Smooth muscle cell (in vitro differentiated cells): ENCODE data around the gene GFOD1. TPM values are rescaled to one million over a fixed set of nuclear protein-coding genes. Genes with fewer than 3 reads are reported as not detected.

ENCODE experiments used
- DNase-seq: peaks from one replicate; lab custom pipeline; 2025; ENCODE audit not compliant: unreplicated experiment; lab: John Stamatoyannopoulos, UW
- H2AFZ ChIP-seq: fragments of 200-600 bp; sonication (generic); 2 replicates; pipeline ENCODE4 v1.6.0; 2016; ENCODE audit warnings: antibody characterized with exemption, low read depth, mild to moderate bottlenecking
- H3F3A ChIP-seq: fragments of 200-600 bp; sonication (generic); 2 replicates; pipeline ENCODE4 v1.6.0; 2017; ENCODE audit warnings: antibody characterized with exemption, low read depth
- H3K27ac ChIP-seq: fragments of 200-600 bp; sonication (generic); 2 replicates; pipeline ENCODE4 v1.5.1; 2016; ENCODE audit warnings: low read depth, mild to moderate bottlenecking
- H3K27me3 ChIP-seq: fragments of 200-600 bp; sonication (generic); 2 replicates; pipeline ENCODE4 v1.6.1; 2016; ENCODE audit warnings: low read depth, mild to moderate bottlenecking
- H3K36me3 ChIP-seq: fragments of 200-600 bp; sonication (generic); 2 replicates; pipeline ENCODE4 v1.5.1; 2016; ENCODE audit warnings: low read depth
- H3K4me1 ChIP-seq: fragments of 200-600 bp; sonication (generic); 2 replicates; pipeline ENCODE4 v1.5.1; 2016; ENCODE audit warnings: low read depth
- H3K4me2 ChIP-seq: fragments of 200-600 bp; sonication (generic); 2 replicates; pipeline ENCODE4 v1.6.0; 2016; ENCODE audit warnings: mild to moderate bottlenecking
- H3K4me3 ChIP-seq: fragments of 200-600 bp; sonication (generic); 2 replicates; pipeline ENCODE4 v1.5.1; 2016; ENCODE audit warnings: mild to moderate bottlenecking
- H3K79me2 ChIP-seq: fragments of 200-600 bp; sonication (generic); 2 replicates; pipeline ENCODE4 v1.6.0; 2016; ENCODE audit warnings: low read depth, mild to moderate bottlenecking
- H3K9ac ChIP-seq: fragments of 200-600 bp; sonication (generic); 2 replicates; pipeline ENCODE4 v1.6.0; 2016; ENCODE audit warnings: low read depth
- H3K9me3 ChIP-seq: fragments of 200-600 bp; sonication (generic); replicated peaks from 2 replicates; pipeline ENCODE4 v1.5.1; 2016; ENCODE audit warnings: low read depth
- H4K20me1 ChIP-seq: fragments of 200-600 bp; sonication (generic); 2 replicates; pipeline ENCODE4 v1.6.0; 2016; ENCODE audit warnings: low read depth
- WGBS: methylation state at CpG from one replicate; pipeline ENCODE4 v1.1.7; 2016; ENCODE audit warnings: low lambda C conversion rate; 5-methylcytosine and 5-hydroxymethylcytosine counted together
- polyA plus RNA-seq: library from polyadenylated mRNA; unstranded; fragments of >200 nt; fragmentation: Nextera tagmentation; extraction: Ambion mirVana; gene quantifications from 2 replicates; pipeline ENCODE4 v1.2.1, GENCODE V29; 2016
- total RNA-seq: library from RNA; depleted of rRNA; stranded (reverse); fragments of >200 nt; gene quantifications from 2 replicates; pipeline ENCODE4 v1.2.3, GENCODE V29; 2014
- TF ChIP-seq, protein P1 (sequence below): fragments of 200-600 bp; sonication (generic); IDR thresholded peaks from 2 replicates; pipeline ENCODE4 v1.5.1; 2017; ENCODE audit warnings: borderline replicate concordance, mild to moderate bottlenecking, antibody characterized with exemption; ENCODE audit not compliant: insufficient read depth, poor library complexity, severe bottlenecking

Gene GFOD1
- total and polyA plus RNA-seq, 2 experiments from 2014 or later = 9.6 to 14.0 TPM

DNA sequence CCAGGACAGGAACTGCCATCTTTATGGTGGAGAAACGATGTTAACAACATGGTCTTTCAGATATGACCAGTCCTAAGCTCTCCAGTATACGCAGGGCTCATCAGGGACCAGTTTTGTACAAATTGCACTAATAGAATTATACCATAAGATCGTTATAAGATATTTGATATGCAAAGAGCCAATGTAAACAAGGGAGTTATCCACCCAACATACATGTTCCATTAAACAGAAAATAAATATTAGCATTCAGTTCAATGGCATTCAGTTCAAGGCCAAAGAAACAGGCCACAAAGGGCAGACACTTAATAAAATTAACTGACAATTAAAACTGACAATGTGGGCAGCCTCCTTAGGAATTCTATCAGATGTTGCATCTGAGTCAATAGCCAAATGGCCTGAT lies 2.6 kb downstream of the GFOD1 start:
- peaks cover 3% of the 10 kb centered on the region for H3F3A ChIP-seq
- H4K20me1 ChIP-seq = peaks cover 2% of the 10 kb centered on the region
- WGBS = 73% methylated on average over 3 of the region's 3 CpGs
- peak overlapping the region; percentile 86 for H3K4me3 ChIP-seq
- H3K4me2 ChIP-seq = peak overlapping the region; percentile 91
- peak overlapping the region; percentile 94 for H2AFZ ChIP-seq
- peaks cover 17% of the 10 kb centered on the region for H3K4me1 ChIP-seq
- H3K9me3 ChIP-seq = no peaks in the 10 kb centered on the region
- TF ChIP-seq, protein P1, sequence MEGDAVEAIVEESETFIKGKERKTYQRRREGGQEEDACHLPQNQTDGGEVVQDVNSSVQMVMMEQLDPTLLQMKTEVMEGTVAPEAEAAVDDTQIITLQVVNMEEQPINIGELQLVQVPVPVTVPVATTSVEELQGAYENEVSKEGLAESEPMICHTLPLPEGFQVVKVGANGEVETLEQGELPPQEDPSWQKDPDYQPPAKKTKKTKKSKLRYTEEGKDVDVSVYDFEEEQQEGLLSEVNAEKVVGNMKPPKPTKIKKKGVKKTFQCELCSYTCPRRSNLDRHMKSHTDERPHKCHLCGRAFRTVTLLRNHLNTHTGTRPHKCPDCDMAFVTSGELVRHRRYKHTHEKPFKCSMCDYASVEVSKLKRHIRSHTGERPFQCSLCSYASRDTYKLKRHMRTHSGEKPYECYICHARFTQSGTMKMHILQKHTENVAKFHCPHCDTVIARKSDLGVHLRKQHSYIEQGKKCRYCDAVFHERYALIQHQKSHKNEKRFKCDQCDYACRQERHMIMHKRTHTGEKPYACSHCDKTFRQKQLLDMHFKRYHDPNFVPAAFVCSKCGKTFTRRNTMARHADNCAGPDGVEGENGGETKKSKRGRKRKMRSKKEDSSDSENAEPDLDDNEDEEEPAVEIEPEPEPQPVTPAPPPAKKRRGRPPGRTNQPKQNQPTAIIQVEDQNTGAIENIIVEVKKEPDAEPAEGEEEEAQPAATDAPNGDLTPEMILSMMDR = no peak
- peak overlapping the region; percentile 36 for H3K9ac ChIP-seq
- DNase-seq = no peak
- no peaks in the 10 kb centered on the region for H3K27me3 ChIP-seq
- no peaks in the 10 kb centered on the region for H3K36me3 ChIP-seq
- H3K27ac ChIP-seq = peak overlapping the region; percentile 57
- peaks cover 47% of the 10 kb centered on the region for H3K79me2 ChIP-seq

DNA sequence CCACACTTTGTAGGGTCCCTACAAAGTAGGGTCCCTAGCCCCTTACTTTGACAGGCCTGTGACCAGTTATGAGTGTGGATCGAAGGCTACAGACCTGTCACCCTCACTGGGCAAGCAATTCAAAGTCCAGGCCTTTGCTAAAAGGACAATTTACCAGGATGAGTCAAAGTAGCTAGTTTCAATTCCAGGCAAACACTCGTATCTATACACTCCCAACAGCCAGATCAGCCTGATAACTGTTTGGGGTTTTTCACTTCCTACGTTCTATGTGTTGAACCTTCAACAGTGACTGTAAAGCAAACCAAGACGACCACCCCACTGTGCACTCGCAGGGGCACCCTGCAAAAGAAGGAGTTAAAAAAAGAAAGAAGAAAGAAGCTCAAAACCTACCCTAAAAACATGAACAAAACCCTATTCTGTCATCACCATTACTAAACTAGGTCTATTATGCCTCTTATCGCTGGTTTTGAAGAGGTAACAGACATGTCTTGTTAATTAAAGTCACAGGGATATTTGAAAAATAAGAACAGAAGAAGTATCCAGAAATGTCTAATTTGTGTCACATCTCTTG lies 3.2 kb downstream of the GFOD1 start:
- H2AFZ ChIP-seq = peak overlapping the region; percentile 61
- peak overlapping the region; percentile 36 for H3K9ac ChIP-seq
- H4K20me1 ChIP-seq = peaks cover 2% of the 10 kb centered on the region
- WGBS = 54% methylated on average over 6 of the region's 6 CpGs
- H3K9me3 ChIP-seq = no peaks in the 10 kb centered on the region
- peaks cover 17% of the 10 kb centered on the region for H3K4me1 ChIP-seq
- no peaks in the 10 kb centered on the region for H3K27me3 ChIP-seq
- no peaks in the 10 kb centered on the region for H3K36me3 ChIP-seq
- H3K79me2 ChIP-seq = peaks cover 51% of the 10 kb centered on the region
- peak overlapping the region; percentile 91 for H3K4me2 ChIP-seq
- TF ChIP-seq, protein P1 = no peak
- H3K27ac ChIP-seq = peak overlapping the region; percentile 57
- H3F3A ChIP-seq = peaks cover 3% of the 10 kb centered on the region
- DNase-seq = no peak
- H3K4me3 ChIP-seq = peak overlapping the region; percentile 86

DNA sequence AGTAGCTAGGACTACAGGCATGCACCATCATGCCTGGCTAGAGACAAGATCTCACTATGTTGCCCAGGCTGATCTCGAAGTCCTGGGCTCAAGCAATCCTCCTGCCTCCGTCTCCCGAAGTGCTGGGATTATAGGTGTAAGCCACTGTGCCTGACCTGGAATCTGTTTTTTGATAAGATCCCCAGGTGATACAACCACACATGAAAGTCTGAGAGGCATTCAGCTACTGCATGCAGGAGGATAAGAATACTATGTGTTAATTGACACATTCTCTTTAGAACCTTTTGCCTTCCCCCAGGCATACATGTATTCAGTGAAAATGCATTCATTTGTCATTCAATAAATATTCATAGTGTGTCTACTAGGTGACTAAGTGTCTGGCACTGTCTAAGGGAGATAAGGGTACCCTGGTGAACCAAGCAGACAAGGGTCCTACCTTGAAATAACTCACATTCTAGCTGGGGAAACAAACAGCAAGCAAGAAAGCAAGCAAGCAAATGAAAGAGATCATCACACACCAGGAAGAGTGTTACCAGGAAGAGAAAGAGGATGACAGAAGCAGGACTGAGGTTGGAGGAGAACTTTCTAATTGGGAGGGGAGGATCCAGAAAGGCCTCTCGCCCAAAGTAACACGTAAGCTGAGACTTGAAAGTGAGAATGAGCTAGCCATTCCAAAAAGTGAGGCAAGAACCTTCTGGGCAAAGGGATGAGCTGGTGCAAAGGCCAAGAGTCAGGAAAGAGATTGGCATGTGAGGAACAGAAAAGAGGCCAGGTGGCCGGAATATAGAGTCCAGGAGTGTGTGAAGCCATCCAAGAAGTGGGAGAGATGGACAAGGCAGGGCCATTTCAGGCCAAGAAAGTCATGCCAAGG lies 6.5 kb downstream of the GFOD1 start:
- WGBS = 66% methylated on average over 6 of the region's 6 CpGs
- no peaks in the 10 kb centered on the region for H3F3A ChIP-seq
- H3K36me3 ChIP-seq = no peaks in the 10 kb centered on the region
- TF ChIP-seq, protein P1 = no peak
- H3K9me3 ChIP-seq = no peaks in the 10 kb centered on the region
- H3K4me3 ChIP-seq = no peak overlapping the region
- peaks cover 17% of the 10 kb centered on the region for H3K4me1 ChIP-seq
- DNase-seq = no peak
- peaks cover 54% of the 10 kb centered on the region for H3K79me2 ChIP-seq
- peak overlapping the region; percentile 92 for H3K27ac ChIP-seq
- H3K9ac ChIP-seq = peak overlapping the region; percentile 70
- H3K27me3 ChIP-seq = no peaks in the 10 kb centered on the region
- peaks cover 2% of the 10 kb centered on the region for H4K20me1 ChIP-seq
- peak overlapping the region; percentile 17 for H3K4me2 ChIP-seq
- no peak overlapping the region for H2AFZ ChIP-seq
